HCT116 (cell line): ENCODE measurements around the gene ST7. TPM values are rescaled to one million over a fixed set of nuclear protein-coding genes. Genes with fewer than 3 reads are reported as not detected.

Experiments
- ATAC-seq: fragments of 200-7000 bp; cut with Tn5 transposase; 2 replicates; pipeline ENCODE4 v1.9.1; 2020; ENCODE audit warnings: mild to moderate bottlenecking, moderate library complexity
- BruUV-seq: library from RNA; stranded (reverse); fragments of 400-500 nt; replicated peaks from 2 replicates; lab custom pipeline; 2021; lab: Mats Ljungman, UMichigan
- CTCF ChIA-PET: fragments of 300-600 bp; sonication (Branson Sonifier 250); formaldehyde crosslinking; loops from one replicate; lab custom pipeline; 2021; ENCODE audit warnings: antibody characterized with exemption; lab: Charles Lee
- POLR2A ChIA-PET: fragments of 300-600, 350-600 bp; sonication (Branson Sonifier 250); formaldehyde crosslinking; loops from one replicate; lab custom pipeline; 2021; ENCODE audit warnings: antibody characterized with exemption; lab: Charles Lee
- RAD21 ChIA-PET, 2 experiments: fragments of 300-600 bp; sonication (Branson Sonifier 250); formaldehyde crosslinking; loops; one replicate each; lab custom pipeline; 2023; ENCODE audit warnings: low total read pairs in 2 of 2; ENCODE audit not compliant: uncharacterized antibody in 2 of 2, unreplicated experiment in 2 of 2, low non-redundant PET in 1 of 2; lab: Charles Lee
- DNase-seq: peaks from one replicate; pipeline ENCODE4 v3.0.0-alpha.2; 2010; ENCODE audit warnings: low read depth, low spot score
- H2AFZ ChIP-seq: fragments of 200-600 bp; shearing (Covaris generic), sonication (generic); 2 replicates; pipeline ENCODE4 v1.6.1; 2017; ENCODE audit warnings: low read depth, mixed run types, mixed read lengths, antibody characterized with exemption, low read length; ENCODE audit not compliant: poor library complexity, severe bottlenecking
- H3K27ac ChIP-seq: 2 replicates; pipeline ENCODE4 v1.5.1; 2012; ENCODE audit warnings: low read depth, low read length
- H3K27me3 ChIP-seq: fragments of 200-600 bp; sonication (generic); 2 replicates; pipeline ENCODE4 v1.6.1; 2016; ENCODE audit warnings: mixed run types, low read length, mixed read lengths; ENCODE audit not compliant: insufficient read depth
- H3K36me3 ChIP-seq, 2 experiments: fragments of 200-500 bp in 1 of 2; fragments of 200-600 bp in 1 of 2; sonication (Bioruptor generic) in 1 of 2; sonication (generic) in 1 of 2; 2 replicates each; pipeline versions ENCODE4 v1.5.1 to v1.6.1; 2014 to 2016; ENCODE audit warnings: low read length in 2 of 2, inconsistent platforms in 1 of 2, mixed read lengths in 1 of 2, mixed run types in 1 of 2; ENCODE audit not compliant: insufficient read depth in 2 of 2, control insufficient read depth in 1 of 2
- H3K4me1 ChIP-seq, 2 experiments: fragments of 200-600 bp in 1 of 2; sonication (generic) in 1 of 2; 2 replicates each; pipeline versions ENCODE4 v1.5.1 to v1.6.1; 2012 to 2017; ENCODE audit warnings: low read length in 2 of 2, inconsistent platforms in 1 of 2, mild to moderate bottlenecking in 1 of 2, mixed read lengths in 1 of 2, mixed run types in 1 of 2, moderate library complexity in 1 of 2; ENCODE audit not compliant: insufficient read depth in 2 of 2, control insufficient read depth in 1 of 2
- H3K4me2 ChIP-seq: fragments of 200-600 bp; sonication (generic); 2 replicates; pipeline ENCODE4 v1.6.1; 2017; ENCODE audit warnings: mixed run types, low read length, mixed read lengths
- H3K4me3 ChIP-seq, 2 experiments: fragments of 200-600 bp in 1 of 2; sonication (generic) in 1 of 2; replicated peaks in 1 of 2; 2 replicates each; pipeline ENCODE4 v1.5.1; 2011 to 2016; ENCODE audit warnings: low read length in 2 of 2, control low read depth in 1 of 2, low read depth in 1 of 2, mild to moderate bottlenecking in 1 of 2, mixed read lengths in 1 of 2, mixed run types in 1 of 2
- H3K79me2 ChIP-seq: fragments of 200-600 bp; sonication (generic); 2 replicates; pipeline ENCODE4 v1.6.1; 2017; ENCODE audit warnings: mild to moderate bottlenecking, mixed run types, low read length, moderate library complexity, mixed read lengths; ENCODE audit not compliant: insufficient read depth
- H3K9ac ChIP-seq: fragments of 200-600 bp; sonication (generic); 2 replicates; pipeline ENCODE4 v1.6.1; 2016; ENCODE audit warnings: low read length, mixed read lengths
- H3K9me2 ChIP-seq: fragments of 200-600 bp; sonication (generic), shearing (Covaris generic); 2 replicates; pipeline ENCODE4 v1.6.1; 2017; ENCODE audit warnings: mixed run types, mild to moderate bottlenecking, moderate library complexity; ENCODE audit not compliant: insufficient read depth
- H3K9me3 ChIP-seq, 2 experiments: fragments of 200-500 bp in 1 of 2; fragments of 200-600 bp in 1 of 2; sonication (Bioruptor generic) in 1 of 2; sonication (generic) in 1 of 2; 2 replicates each; pipeline ENCODE4 v1.6.1; 2014 to 2017; ENCODE audit warnings: low read length in 2 of 2, mixed read lengths in 2 of 2, inconsistent platforms in 1 of 2, low read depth in 1 of 2, mild to moderate bottlenecking in 1 of 2, mixed run types in 1 of 2, moderate library complexity in 1 of 2; ENCODE audit not compliant: control insufficient read depth in 1 of 2, insufficient read depth in 1 of 2
- H4K20me1 ChIP-seq: fragments of 200-600 bp; sonication (generic), shearing (Covaris generic); 2 replicates; pipeline ENCODE4 v1.6.1; 2017; ENCODE audit warnings: mixed run types, mild to moderate bottlenecking, moderate library complexity; ENCODE audit not compliant: insufficient read depth
- CBX3 ChIP-seq: IDR thresholded peaks from 2 replicates; pipeline ENCODE4 v1.6.1; 2012; ENCODE audit warnings: low read depth
- EGR1 ChIP-seq: IDR thresholded peaks from 2 replicates; pipeline ENCODE4 v1.6.1; 2012; ENCODE audit warnings: low read depth
- ELF1 ChIP-seq: IDR thresholded peaks from 2 replicates; pipeline ENCODE4 v1.6.1; 2012; ENCODE audit warnings: low read depth, borderline replicate concordance
- JUND ChIP-seq: IDR thresholded peaks from 2 replicates; pipeline ENCODE4 v1.6.1; 2012
- SIN3A ChIP-seq: IDR thresholded peaks from 2 replicates; pipeline ENCODE4 v1.6.1; 2012; ENCODE audit warnings: low read depth
- intact Hi-C: fragments of 100-400 bp; cut with micrococcal nuclease; formaldehyde crosslinking; loops from 2 replicates; pipeline ENCODE4 v1.10.0; 2022
- total RNA-seq: library from RNA; stranded (reverse); gene quantifications from one replicate; pipeline ENCODE4 v1.2.1, GENCODE V29; 2021; ENCODE audit not compliant: unreplicated experiment
- TF ChIP-seq, protein P1 (sequence below): IDR thresholded peaks from 2 replicates; pipeline ENCODE4 v1.6.1; 2012; ENCODE audit warnings: low read depth

Gene ST7
- total RNA-seq, 1 experiment from 2014 or later, result 12.6 TPM

DNA sequence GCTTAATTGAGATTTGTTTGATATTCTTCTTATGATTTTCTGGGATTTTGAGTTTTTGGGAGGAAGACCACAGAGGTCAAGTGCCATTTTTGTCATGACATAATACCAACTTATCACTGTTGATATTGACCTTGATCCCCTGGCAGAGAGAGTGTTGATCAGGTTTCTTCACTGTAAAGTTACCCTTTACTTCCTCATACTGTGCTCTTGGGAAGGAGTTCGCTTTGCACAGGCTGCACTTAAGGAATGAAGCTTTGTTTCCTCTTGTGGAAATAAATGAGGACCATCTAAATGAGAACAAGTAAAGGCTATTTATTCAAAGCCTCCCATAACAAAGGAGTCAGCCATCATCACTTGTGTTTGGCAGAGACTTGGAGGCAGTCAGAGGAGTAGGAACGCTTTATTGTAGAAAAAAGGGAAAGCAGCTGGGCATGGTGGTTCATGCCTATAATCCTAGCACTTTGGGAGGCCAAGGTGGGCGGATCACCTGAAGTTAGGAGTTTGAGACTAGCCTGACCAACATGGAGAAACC lies 16.1 kb downstream of the ST7 start:
- H3K79me2 ChIP-seq, result peaks cover 3% of the 10 kb centered on the region; the same call in 1 of the 2 replicates
- H3K9ac ChIP-seq, result no peak overlapping the region
- H3K9me2 ChIP-seq, result no peaks in the 10 kb centered on the region
- H3K4me1 ChIP-seq, result peaks cover 15 to 18% of the 10 kb centered on the region in 2 experiments
- H3K4me3 ChIP-seq, result no peak overlapping the region
- no peak overlapping the region for H2AFZ ChIP-seq
- ChIA-PET POLR2A (no interaction called here), RAD21 (no interaction called here), CTCF (interaction anchor here (0.7 to 1.2 kb wide), 3 partner anchors 15 to 19 kb away, joined by 3 to 4 read pairs (median 3); no protein-coding TSS in a partner anchor)
- no peaks in the 10 kb centered on the region for H3K9me3 ChIP-seq
- intact Hi-C loops, result no loop called here
- no peaks in the 10 kb centered on the region for H3K36me3 ChIP-seq
- no peak overlapping the region for H3K4me2 ChIP-seq
- TF ChIP-seq ELF1 (no peak), CBX3 (no peak), SIN3A (no peak), JUND (no peak), EGR1 (no peak)
- TF ChIP-seq, protein P1, sequence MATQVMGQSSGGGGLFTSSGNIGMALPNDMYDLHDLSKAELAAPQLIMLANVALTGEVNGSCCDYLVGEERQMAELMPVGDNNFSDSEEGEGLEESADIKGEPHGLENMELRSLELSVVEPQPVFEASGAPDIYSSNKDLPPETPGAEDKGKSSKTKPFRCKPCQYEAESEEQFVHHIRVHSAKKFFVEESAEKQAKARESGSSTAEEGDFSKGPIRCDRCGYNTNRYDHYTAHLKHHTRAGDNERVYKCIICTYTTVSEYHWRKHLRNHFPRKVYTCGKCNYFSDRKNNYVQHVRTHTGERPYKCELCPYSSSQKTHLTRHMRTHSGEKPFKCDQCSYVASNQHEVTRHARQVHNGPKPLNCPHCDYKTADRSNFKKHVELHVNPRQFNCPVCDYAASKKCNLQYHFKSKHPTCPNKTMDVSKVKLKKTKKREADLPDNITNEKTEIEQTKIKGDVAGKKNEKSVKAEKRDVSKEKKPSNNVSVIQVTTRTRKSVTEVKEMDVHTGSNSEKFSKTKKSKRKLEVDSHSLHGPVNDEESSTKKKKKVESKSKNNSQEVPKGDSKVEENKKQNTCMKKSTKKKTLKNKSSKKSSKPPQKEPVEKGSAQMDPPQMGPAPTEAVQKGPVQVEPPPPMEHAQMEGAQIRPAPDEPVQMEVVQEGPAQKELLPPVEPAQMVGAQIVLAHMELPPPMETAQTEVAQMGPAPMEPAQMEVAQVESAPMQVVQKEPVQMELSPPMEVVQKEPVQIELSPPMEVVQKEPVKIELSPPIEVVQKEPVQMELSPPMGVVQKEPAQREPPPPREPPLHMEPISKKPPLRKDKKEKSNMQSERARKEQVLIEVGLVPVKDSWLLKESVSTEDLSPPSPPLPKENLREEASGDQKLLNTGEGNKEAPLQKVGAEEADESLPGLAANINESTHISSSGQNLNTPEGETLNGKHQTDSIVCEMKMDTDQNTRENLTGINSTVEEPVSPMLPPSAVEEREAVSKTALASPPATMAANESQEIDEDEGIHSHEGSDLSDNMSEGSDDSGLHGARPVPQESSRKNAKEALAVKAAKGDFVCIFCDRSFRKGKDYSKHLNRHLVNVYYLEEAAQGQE, result no peak
- H4K20me1 ChIP-seq, result no peaks in the 10 kb centered on the region
- BruUV-seq, result no TSS peak
- H3K27ac ChIP-seq, result no peak overlapping the region
- H3K27me3 ChIP-seq, result no peaks in the 10 kb centered on the region
- ATAC-seq (no peak), DNase-seq (no peak)
